C4-2B (cell line): ENCODE results near the gene IL17REL.

Source experiments
- CTCF ChIP-seq: fragments of 450-650 bp; conservative IDR thresholded peaks from 2 replicates; pipeline ENCODE4 v1.5.1; 2017; ENCODE audit warnings: mild to moderate bottlenecking
- ZFX ChIP-seq: fragments of 450-650 bp; IDR thresholded peaks from 2 replicates; pipeline ENCODE4 v1.6.1; 2017

GRCh38 chr22:49957826-49958365 lies 54.7 kb downstream of the IL17REL start:
- TF ChIP-seq CTCF: no peak
- no peak for TF ChIP-seq ZFX
